Spinal cord (tissue), 10 donors: Measurements from ENCODE around the gene GRIK2. TPM values are rescaled to one million over a fixed set of nuclear protein-coding genes. Genes with fewer than 3 reads are reported as not detected.

Experiments used
- DNase-seq, 6 donors: peaks; one replicate each; pipeline versions ENCODE4 v3.0.0 to v3.0.0-alpha.2; 2013 to 2015; ENCODE audit warnings: low spot score in 6 of 6, low read depth in 4 of 6
- H3K27ac ChIP-seq: one replicate; pipeline ENCODE4 v1.5.1; 2013; ENCODE audit warnings: low read depth, low read length, control low read depth
- H3K27me3 ChIP-seq: one replicate; pipeline ENCODE4 v1.6.1; 2013; ENCODE audit warnings: low read length; ENCODE audit not compliant: control insufficient read depth, insufficient read depth
- H3K36me3 ChIP-seq: one replicate; pipeline ENCODE4 v1.6.1; 2013; ENCODE audit warnings: low read length; ENCODE audit not compliant: control insufficient read depth, insufficient read depth
- H3K4me1 ChIP-seq: one replicate; pipeline ENCODE4 v1.6.1; 2013; ENCODE audit warnings: low read length; ENCODE audit not compliant: control insufficient read depth, insufficient read depth
- H3K4me3 ChIP-seq: one replicate; pipeline ENCODE4 v1.5.1; 2013; ENCODE audit warnings: low read depth, low read length, control low read depth
- H3K9me3 ChIP-seq: one replicate; pipeline ENCODE4 v1.6.1; 2013; ENCODE audit warnings: low read length; ENCODE audit not compliant: control insufficient read depth, insufficient read depth
- WGBS: methylation state at CpG from one replicate; pipeline ENCODE4 v1.1.5; 2013; ENCODE audit warnings: missing lambda C conversion rate; ENCODE audit not compliant: insufficient coverage; 5-methylcytosine and 5-hydroxymethylcytosine counted together
- polyA plus RNA-seq, 2 donors: library from polyadenylated mRNA; unstranded; fragments of 120-200 nt; gene quantifications; one replicate each; pipeline ENCODE4 v1.2.1, GENCODE V29; 2013; ENCODE audit not compliant: insufficient read length in 2 of 2
- total RNA-seq, 2 donors: library from RNA; depleted of rRNA in 1 of 2; stranded (reverse); fragments of 120-200 nt in 1 of 2; fragments of >200 nt in 1 of 2; gene quantifications; one replicate each; pipeline versions ENCODE4 v1.2.3 to v1.2.4, GENCODE V29; 2013 to 2014
- donor health status: healthy.

GRIK2 gene
- total and polyA plus RNA-seq, 4 donors: 25.3 to 92.4 (median 54.7) TPM

DNA sequence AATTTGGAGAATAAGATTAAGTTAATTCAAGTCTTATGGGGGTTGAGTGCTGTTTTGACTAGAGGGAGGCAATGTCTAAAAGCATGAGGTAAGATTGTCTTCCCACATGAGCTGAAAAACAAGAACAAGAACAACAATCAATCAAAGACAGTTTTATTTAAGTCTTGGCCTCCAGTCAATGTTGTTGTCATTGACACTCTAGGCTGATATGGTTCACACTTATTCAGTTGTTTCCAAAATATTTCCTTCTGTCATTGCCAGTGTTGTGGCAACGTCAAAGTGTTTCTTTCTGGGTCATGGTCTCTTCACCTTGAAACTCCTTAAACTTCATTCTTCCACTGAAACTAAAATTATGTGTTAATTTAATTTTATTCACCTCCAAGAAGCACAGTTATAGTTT lies 72.4 kb downstream of the GRIK2 start:
- no peak overlapping the region for H3K27ac ChIP-seq
- H3K9me3 ChIP-seq: no peaks in the 10 kb centered on the region
- H3K4me1 ChIP-seq: no peaks in the 10 kb centered on the region
- no CpG with 5 or more reads among the region's 1 CpG for WGBS
- H3K36me3 ChIP-seq: no peaks in the 10 kb centered on the region
- no peak overlapping the region for H3K4me3 ChIP-seq
- H3K27me3 ChIP-seq: no peaks in the 10 kb centered on the region
- DNase-seq: peak in 1 of 6 donors; percentile 47

DNA sequence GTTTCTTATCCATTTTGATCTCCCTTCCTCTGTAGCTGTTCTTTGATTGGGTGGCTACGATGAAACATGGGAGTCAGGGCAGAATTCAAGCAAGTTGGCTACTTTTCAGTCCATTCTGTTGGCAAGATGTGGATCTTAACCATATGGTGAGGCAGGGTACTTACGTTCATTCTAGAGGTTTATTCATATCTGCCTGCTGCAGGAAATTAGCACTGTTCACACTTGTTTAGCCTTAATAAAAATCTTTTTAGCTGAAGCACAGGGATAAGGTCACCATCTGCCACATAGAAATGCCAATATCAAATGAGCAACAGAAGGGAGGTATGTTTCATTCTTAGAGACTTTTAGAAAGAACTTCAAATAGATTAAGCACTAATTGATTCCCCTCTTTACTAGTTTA lies 83.9 kb downstream of the GRIK2 start:
- no peaks in the 10 kb centered on the region for H3K27me3 ChIP-seq
- H3K27ac ChIP-seq: no peak overlapping the region
- WGBS: 83% methylated on average over 1 of the region's 2 CpGs
- H3K36me3 ChIP-seq: no peaks in the 10 kb centered on the region
- no peaks in the 10 kb centered on the region for H3K9me3 ChIP-seq
- DNase-seq: peak in 2 of 6 donors; percentile 36 to 73
- H3K4me1 ChIP-seq: no peaks in the 10 kb centered on the region
- no peak overlapping the region for H3K4me3 ChIP-seq

DNA sequence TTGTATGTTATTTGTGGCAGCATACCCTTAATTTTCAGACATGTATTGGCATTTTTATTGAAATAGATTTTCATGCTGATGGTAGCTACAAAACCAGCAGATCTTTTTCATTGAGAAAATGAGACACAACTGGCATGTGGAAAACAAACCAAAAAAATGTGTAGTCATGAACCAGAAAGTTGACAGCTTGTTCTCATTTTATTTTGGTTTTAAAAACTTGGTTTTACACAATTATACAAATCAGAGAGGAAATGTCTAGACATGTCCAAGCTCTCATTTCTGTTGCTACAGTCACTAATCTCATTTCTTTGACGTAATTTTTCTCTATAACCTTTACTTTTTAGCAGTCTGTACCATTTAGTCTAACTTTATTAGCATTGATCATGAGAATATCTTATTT lies 85.4 kb downstream of the GRIK2 start:
- no peak overlapping the region for H3K27ac ChIP-seq
- H3K27me3 ChIP-seq: no peaks in the 10 kb centered on the region
- H3K9me3 ChIP-seq: no peaks in the 10 kb centered on the region
- H3K4me1 ChIP-seq: no peaks in the 10 kb centered on the region
- H3K4me3 ChIP-seq: no peak overlapping the region
- no peak for DNase-seq
- WGBS: no CpG with 5 or more reads among the region's 1 CpG
- H3K36me3 ChIP-seq: no peaks in the 10 kb centered on the region

DNA sequence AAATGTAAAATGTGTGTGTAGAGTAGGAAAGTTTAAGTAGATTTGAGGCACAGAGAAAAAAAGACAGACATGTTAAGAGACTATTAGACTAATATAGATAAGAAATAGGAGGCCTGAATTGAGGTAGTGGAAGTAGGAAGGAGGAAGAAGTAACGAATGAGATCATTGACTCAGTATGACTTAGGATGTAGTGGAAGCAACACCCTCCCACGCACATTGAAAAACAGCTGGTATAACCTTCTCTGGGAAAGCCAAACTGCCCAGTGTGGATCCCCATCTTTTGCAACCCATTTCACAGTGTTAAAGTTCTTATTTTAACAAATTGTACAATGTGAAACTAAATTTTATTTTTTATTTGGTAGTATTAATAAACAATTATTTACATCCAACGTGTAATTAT lies 89.1 kb downstream of the GRIK2 start:
- WGBS: no CpG with 5 or more reads among the region's 3 CpGs

DNA sequence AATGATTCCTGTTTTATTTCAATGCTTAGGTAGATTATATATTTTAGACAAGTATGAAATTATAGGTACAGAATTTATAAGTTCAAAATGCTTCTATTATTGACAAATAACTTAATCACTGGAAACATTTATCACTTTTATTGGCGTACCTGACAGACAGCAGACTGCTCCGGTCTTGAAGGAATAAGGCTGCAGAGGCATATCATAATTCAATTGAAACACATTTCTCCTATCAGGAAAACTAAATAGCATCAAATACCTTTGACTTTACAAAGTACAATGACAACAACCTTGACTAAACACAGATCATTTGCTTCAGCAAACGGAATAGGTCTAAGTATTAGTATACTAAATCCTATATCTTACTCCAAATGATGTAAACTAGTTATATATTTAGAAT lies 91.3 kb downstream of the GRIK2 start:
- Histone ChIP-seq H3K4me1 (no peaks in the 10 kb centered on the region), H3K4me3 (no peak overlapping the region), H3K9me3 (no peaks in the 10 kb centered on the region), H3K27me3 (no peaks in the 10 kb centered on the region), H3K36me3 (no peaks in the 10 kb centered on the region), H3K27ac (no peak overlapping the region)
- peak in 1 of 6 donors; percentile 27 for DNase-seq
- WGBS: 80% methylated on average over 1 of the region's 3 CpGs

More for the DNA sequence above, 89.1 kb downstream of the GRIK2 start:
- Histone ChIP-seq H3K36me3 (no peaks in the 10 kb centered on the region), H3K27me3 (no peaks in the 10 kb centered on the region), H3K4me1 (no peaks in the 10 kb centered on the region), H3K4me3 (no peak overlapping the region), H3K27ac (no peak overlapping the region), H3K9me3 (no peaks in the 10 kb centered on the region)
- no peak for DNase-seq

DNA sequence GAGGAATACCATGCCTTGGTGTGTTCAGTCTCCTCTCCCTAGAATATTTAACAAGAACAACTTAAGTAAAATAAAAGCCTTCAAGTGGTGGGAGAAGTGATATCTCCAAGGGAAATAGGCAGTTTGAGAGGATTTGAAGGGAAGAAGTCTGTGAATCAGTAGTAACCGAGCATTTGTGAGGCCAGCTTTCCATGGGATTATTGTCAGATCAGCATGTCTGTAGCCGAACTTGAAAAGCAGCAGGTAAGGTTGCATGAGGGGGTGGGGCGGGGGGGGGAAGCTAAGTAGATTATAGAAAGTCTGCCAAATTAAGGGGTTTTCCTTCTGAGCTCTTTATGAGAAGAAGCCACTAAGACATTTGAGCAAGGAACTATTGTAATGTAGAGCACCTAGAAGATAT lies 92.6 kb downstream of the GRIK2 start:
- WGBS: 47% methylated on average over 3 of the region's 3 CpGs
- Histone ChIP-seq H3K9me3 (no peaks in the 10 kb centered on the region), H3K4me3 (no peak overlapping the region), H3K27me3 (no peaks in the 10 kb centered on the region), H3K36me3 (no peaks in the 10 kb centered on the region), H3K4me1 (no peaks in the 10 kb centered on the region), H3K27ac (no peak overlapping the region)
- DNase-seq: no peak

DNA sequence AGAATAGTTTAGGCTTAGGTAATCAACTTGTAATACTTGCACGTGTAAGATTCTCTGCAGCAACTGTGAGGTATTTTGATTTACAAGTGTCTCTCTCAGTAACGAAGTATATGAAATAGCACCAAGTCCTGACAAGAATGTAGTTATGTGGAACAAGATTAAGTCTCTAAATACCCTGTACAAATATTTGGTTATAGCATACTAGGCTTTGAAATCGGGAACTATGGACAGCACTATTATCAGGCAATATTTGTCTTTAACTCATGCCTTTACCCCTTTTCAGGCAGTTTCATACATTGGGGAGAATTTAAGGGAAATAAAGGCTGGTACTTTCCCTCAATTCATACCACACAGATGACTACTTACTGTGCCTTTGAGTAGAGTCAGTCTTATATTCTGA lies 93.2 kb downstream of the GRIK2 start:
- Histone ChIP-seq H3K27me3 (no peaks in the 10 kb centered on the region), H3K4me3 (no peak overlapping the region), H3K9me3 (no peaks in the 10 kb centered on the region), H3K4me1 (no peaks in the 10 kb centered on the region), H3K27ac (no peak overlapping the region), H3K36me3 (no peaks in the 10 kb centered on the region)
- DNase-seq: no peak
- WGBS: no CpG with 5 or more reads among the region's 3 CpGs

DNA sequence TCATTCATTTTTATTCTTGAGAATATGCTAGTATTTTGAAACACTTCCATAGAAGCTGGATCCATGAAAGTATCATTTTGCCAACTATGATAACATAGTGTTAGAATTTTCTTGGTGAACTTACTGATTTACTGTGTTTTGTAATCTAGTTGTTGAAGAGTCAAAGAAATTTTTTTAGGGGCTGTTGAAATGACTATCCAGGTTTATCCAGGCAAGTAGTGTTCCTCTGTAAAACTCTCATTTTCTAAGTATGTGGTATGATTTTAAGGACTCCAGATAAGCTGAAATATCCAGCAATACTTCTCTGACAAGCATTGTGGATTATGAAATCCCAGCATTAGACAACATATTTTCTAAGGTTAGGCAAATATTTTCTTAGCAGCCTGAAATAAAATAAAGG lies 95.9 kb downstream of the GRIK2 start:
- Histone ChIP-seq H3K27ac (no peak overlapping the region), H3K27me3 (no peaks in the 10 kb centered on the region), H3K4me1 (no peaks in the 10 kb centered on the region), H3K9me3 (no peaks in the 10 kb centered on the region), H3K36me3 (no peaks in the 10 kb centered on the region), H3K4me3 (no peak overlapping the region)
- no peak for DNase-seq

DNA sequence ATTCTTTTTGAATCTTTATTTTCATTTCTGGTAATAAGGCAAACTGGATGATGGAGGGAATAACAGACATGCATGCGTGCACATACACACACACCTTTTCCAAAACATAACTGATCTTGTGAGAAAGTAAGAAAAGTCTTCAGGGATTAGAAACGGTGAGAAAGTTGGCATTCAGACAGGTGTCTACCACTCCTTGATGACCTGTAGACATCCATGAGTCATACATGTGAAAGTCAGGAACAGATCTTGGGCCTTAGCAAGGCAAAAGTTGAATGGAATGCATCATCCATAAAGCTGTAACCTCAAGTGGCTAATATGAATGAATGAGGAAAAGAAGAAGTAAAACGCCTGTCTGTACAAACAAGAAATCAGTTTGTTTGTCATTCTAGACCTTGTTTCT lies 97.3 kb downstream of the GRIK2 start:
- Histone ChIP-seq H3K4me1 (no peaks in the 10 kb centered on the region), H3K27ac (no peak overlapping the region), H3K9me3 (no peaks in the 10 kb centered on the region), H3K36me3 (no peaks in the 10 kb centered on the region), H3K4me3 (no peak overlapping the region), H3K27me3 (no peaks in the 10 kb centered on the region)
- no peak for DNase-seq
- no CpG with 5 or more reads among the region's 3 CpGs for WGBS

DNA sequence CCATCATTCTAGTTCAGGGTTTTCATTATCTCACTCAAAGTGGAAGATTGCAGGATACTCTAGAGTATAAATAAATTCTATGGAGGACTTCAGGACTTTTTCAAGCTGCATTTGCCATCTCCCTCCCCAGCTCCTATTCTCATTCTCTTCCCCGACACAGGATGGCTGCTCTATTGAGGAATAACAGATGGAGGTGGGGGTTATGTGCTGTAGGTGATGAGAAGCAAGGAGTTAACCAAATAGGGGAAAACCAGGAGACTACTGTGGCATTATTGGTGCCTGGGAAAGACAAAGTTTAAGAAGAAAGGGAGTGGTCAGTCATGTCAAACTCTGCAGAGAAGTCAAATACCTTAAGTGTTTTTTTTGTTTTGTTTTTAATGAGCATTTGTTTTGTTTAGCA lies 109.3 kb downstream of the GRIK2 start:
- no peaks in the 10 kb centered on the region for H3K36me3 ChIP-seq
- H3K9me3 ChIP-seq: no peaks in the 10 kb centered on the region
- no peaks in the 10 kb centered on the region for H3K4me1 ChIP-seq
- DNase-seq: no peak
- WGBS: no CpG with 5 or more reads among the region's 1 CpG
- H3K27ac ChIP-seq: no peak overlapping the region
- H3K27me3 ChIP-seq: no peaks in the 10 kb centered on the region
- H3K4me3 ChIP-seq: no peak overlapping the region
